C4-2B (cell line): ENCODE results near the gene ZNF350.

Experiments used
- ZFX ChIP-seq: fragments of 450-650 bp; IDR thresholded peaks from 2 replicates; pipeline ENCODE4 v1.6.1; 2017
- TF ChIP-seq, protein P1 (sequence below): fragments of 450-650 bp; conservative IDR thresholded peaks from 2 replicates; pipeline ENCODE4 v1.5.1; 2017; ENCODE audit warnings: mild to moderate bottlenecking

DNA sequence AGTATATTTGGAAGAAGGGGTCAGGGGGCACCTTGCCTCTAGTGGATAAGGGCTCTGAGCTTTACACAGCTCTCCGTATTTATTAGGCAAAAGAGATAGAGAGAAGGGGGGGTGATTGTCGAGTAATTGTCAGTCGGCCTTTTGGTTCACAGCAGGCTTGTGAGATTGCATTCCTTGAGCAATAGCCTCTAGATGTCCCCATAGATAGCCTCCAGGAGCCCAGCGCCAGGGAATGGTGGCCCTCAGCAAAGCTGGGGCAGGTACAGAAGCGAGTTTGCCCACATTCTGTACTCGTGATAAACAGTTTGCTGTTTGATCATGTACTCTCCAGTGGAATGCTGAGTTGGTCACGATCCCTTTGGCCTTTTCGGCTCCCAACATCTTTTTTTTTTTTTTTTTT, 54.7 kb downstream of the ZNF350 start:
- TF ChIP-seq, protein P1, sequence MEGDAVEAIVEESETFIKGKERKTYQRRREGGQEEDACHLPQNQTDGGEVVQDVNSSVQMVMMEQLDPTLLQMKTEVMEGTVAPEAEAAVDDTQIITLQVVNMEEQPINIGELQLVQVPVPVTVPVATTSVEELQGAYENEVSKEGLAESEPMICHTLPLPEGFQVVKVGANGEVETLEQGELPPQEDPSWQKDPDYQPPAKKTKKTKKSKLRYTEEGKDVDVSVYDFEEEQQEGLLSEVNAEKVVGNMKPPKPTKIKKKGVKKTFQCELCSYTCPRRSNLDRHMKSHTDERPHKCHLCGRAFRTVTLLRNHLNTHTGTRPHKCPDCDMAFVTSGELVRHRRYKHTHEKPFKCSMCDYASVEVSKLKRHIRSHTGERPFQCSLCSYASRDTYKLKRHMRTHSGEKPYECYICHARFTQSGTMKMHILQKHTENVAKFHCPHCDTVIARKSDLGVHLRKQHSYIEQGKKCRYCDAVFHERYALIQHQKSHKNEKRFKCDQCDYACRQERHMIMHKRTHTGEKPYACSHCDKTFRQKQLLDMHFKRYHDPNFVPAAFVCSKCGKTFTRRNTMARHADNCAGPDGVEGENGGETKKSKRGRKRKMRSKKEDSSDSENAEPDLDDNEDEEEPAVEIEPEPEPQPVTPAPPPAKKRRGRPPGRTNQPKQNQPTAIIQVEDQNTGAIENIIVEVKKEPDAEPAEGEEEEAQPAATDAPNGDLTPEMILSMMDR: no peak
- TF ChIP-seq ZFX: no peak
